ENCODE data around the gene BASP1.

BASP1 gene, protein sequence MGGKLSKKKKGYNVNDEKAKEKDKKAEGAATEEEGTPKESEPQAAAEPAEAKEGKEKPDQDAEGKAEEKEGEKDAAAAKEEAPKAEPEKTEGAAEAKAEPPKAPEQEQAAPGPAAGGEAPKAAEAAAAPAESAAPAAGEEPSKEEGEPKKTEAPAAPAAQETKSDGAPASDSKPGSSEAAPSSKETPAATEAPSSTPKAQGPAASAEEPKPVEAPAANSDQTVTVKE

DNA sequence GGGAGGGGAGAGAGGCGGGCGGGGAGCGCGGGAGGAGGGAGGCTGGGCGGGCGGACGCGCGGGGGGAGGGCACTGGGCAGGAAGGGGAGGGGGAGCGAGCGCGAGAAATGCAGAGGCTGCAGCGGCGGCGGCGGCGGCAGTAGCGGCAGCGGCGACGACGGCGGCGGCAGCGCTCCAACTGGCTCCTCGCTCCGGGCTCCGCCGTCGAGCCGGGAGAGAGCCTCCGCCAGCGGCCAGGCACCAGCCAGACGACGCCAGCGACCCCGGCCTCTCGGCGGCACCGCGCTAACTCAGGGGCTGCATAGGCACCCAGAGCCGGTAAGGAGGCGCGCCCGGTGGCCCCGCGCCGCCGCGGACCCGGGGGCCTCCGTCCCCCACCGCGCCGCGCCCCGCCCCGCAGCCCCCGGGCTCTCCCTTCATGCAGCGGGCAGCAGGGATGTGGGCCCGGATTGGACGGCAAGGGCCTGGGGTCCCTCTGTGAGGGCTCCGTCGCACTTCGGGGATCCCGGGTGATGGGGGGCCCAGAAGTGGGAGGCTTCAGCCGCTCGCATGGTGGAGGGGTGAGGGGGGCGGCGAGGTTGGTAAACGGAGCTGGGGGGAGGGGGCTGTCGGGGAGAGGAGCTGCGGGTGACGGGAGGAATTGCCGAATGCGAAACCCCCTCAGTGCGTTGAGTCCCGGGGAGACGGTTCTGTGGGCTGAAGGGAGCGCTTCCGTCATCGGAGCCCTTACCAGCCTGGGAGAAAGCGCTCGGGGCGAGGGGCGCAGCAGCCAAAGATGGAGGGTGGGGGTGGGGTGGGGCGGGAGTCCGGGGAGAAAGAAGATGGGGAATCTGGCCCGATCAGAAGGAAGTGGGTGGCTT, at the start of gene BASP1:
TSS of gene BASP1 (plus strand) at position 139 of the 860 bp plus-strand sequence. CDS start 57,586 bp downstream, outside the sequence.
- H3K36me3 ChIP-seq (ENCODE audit: insufficient read depth, low read depth, low read length): 0 out of 2 replicates have a peak, but pooled peaks cover 11% of the 10 kb centered on the region
- H3K4me1 ChIP-seq (ENCODE audit: insufficient read depth, low read length): peaks cover 35% of the 10 kb centered on the region
- H3K9ac ChIP-seq (ENCODE audit: low read depth, low read length): peak within 1 kb of the TSS; percentile 91
- no peak within 1 kb of the TSS for H3K27ac ChIP-seq (ENCODE audit: low read length)
- H3K27me3 ChIP-seq (ENCODE audit: insufficient read depth, low read length): no peaks in the 10 kb centered on the region
- no peaks in the 10 kb centered on the region for H3K9me3 ChIP-seq (ENCODE audit: insufficient read depth, low read depth, low read length)
- H3K4me3 ChIP-seq (ENCODE audit: low read length): peak within 1 kb of the TSS; percentile 94

GRCh38 chr5:17169507-17169906, 47.9 kb upstream of the BASP1 start:
- H3K27ac ChIP-seq (ENCODE audit: low read length): no peak overlapping the region

GRCh38 chr5:17172791-17173190, 44.6 kb upstream of the BASP1 start:
- H3K27ac ChIP-seq (ENCODE audit: low read length): no peak overlapping the region
- H3K4me1 ChIP-seq (ENCODE audit: insufficient read depth, low read length): peaks cover 4% of the 10 kb centered on the region; the same call in 1 of the 2 replicates
- H3K36me3 ChIP-seq (ENCODE audit: insufficient read depth, low read depth, low read length): no peaks in the 10 kb centered on the region
- no peak overlapping the region for H3K4me3 ChIP-seq (ENCODE audit: low read length)
- no peaks in the 10 kb centered on the region for H3K27me3 ChIP-seq (ENCODE audit: insufficient read depth, low read length)
- no peaks in the 10 kb centered on the region for H3K9me3 ChIP-seq (ENCODE audit: insufficient read depth, low read depth, low read length)
- no peak overlapping the region for H3K9ac ChIP-seq (ENCODE audit: low read depth, low read length)

More at GRCh38 chr5:17169507-17169906, 47.9 kb upstream of the BASP1 start:
- Histone ChIP-seq H3K9me3 (ENCODE audit: insufficient read depth, low read depth, low read length) (no peaks in the 10 kb centered on the region), H3K27me3 (ENCODE audit: insufficient read depth, low read length) (no peaks in the 10 kb centered on the region), H3K36me3 (ENCODE audit: insufficient read depth, low read depth, low read length) (no peaks in the 10 kb centered on the region), H3K4me3 (ENCODE audit: low read length) (no peak overlapping the region), H3K4me1 (ENCODE audit: insufficient read depth, low read length) (peaks cover 18% of the 10 kb centered on the region; the same call in 1 of the 2 replicates), H3K9ac (ENCODE audit: low read depth, low read length) (no peak overlapping the region)

DNA sequence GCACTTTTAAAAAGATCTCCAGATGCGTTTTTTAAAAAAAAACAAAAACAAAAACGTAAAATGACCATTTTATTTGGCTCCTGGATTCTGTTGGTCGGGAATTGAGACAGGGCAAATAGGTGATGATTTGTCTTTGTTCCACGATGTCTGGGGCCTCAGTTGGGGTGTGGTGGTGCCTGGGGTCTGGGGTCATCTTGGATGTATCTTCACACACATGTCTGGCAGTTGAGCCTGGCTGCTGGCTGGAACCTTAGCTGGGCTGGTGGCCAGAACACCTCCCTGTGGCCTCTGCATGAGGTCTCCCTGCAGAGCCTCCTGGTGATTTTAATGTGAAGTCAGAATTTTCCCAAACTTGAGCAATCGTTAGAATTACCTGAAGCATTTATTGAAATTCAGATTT, 42.5 kb upstream of the BASP1 start:
- H3K36me3 ChIP-seq (ENCODE audit: insufficient read depth, low read depth, low read length): no peaks in the 10 kb centered on the region
- H3K4me3 ChIP-seq (ENCODE audit: low read length): no peak overlapping the region
- H3K27ac ChIP-seq (ENCODE audit: low read length): no peak overlapping the region

DNA sequence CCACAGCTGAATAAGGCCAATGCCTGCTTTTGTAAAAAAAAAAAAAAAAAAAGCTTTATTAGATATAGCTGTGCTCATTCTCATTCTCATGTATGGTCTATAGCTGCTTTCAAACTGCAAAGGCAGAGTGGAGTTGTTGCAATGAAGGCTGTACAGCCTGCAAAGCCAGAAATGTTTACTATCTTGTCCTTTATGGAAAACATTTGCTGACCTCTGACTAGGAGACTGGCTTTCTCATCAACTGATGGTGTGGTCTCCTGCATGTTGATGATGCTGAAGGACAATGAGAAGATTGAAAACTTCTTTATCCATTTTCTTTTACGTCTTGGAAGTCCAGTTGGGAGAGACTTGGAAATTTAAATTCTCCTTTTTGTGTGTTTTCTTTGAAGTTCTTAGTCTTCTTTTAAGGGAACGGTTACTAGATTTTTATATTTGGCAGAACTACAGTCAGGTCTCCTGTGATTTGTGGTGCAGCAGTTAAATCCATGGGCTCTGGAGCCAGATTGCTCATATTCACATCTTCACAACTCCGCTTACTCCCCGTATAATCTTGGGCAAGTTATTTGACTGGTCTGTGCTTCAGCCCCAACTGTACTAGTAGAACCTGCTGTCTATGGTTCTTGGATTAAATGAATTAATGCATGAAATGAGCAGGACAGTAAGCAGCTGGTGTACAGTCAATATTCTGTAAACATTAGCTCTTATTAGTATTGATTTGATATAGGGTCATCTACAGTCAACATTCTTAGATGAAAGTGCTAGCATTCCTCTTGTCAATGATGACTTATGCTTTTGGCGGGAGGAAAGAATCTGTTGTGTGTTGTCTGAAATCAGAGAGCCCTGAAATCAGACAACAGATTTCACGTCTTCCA, 39.7 kb upstream of the BASP1 start:
- H3K4me1 ChIP-seq (ENCODE audit: insufficient read depth, low read length): no peaks in the 10 kb centered on the region
- H3K27me3 ChIP-seq (ENCODE audit: insufficient read depth, low read length): no peaks in the 10 kb centered on the region
- H3K27ac ChIP-seq (ENCODE audit: low read length): no peak overlapping the region
- no peaks in the 10 kb centered on the region for H3K36me3 ChIP-seq (ENCODE audit: insufficient read depth, low read depth, low read length)
- no peak overlapping the region for H3K9ac ChIP-seq (ENCODE audit: low read depth, low read length)
- no peak overlapping the region for H3K4me3 ChIP-seq (ENCODE audit: low read length)
- no peaks in the 10 kb centered on the region for H3K9me3 ChIP-seq (ENCODE audit: insufficient read depth, low read depth, low read length)

More for the DNA sequence above, 42.5 kb upstream of the BASP1 start:
- no peak overlapping the region for H3K9ac ChIP-seq (ENCODE audit: low read depth, low read length)
- no peaks in the 10 kb centered on the region for H3K27me3 ChIP-seq (ENCODE audit: insufficient read depth, low read length)
- no peaks in the 10 kb centered on the region for H3K4me1 ChIP-seq (ENCODE audit: insufficient read depth, low read length)
- H3K9me3 ChIP-seq (ENCODE audit: insufficient read depth, low read depth, low read length): no peaks in the 10 kb centered on the region

DNA sequence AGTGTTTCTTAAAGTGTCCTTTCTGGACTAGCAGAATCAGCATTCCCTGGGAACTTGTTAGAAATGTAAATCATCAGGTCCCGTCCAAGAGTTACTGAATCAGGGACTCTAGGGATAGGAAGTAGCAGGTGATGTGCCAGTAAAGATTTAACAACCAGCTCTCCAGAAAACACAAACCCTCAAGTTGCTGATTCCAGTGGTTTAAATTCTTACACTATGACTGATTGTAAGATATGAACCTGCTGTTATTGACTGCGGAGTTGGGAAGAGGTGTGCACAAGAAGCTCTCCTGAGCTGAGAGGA, 39.1 kb upstream of the BASP1 start:
- Histone ChIP-seq H3K27ac (ENCODE audit: low read length) (no peak overlapping the region), H3K9me3 (ENCODE audit: insufficient read depth, low read depth, low read length) (no peaks in the 10 kb centered on the region)

GRCh38 chr5:17180330-17180843, 37.0 kb upstream of the BASP1 start:
- no peak overlapping the region for H3K9ac ChIP-seq (ENCODE audit: low read depth, low read length)
- no peaks in the 10 kb centered on the region for H3K4me1 ChIP-seq (ENCODE audit: insufficient read depth, low read length)
- no peaks in the 10 kb centered on the region for H3K9me3 ChIP-seq (ENCODE audit: insufficient read depth, low read depth, low read length)
- H3K36me3 ChIP-seq (ENCODE audit: insufficient read depth, low read depth, low read length): no peaks in the 10 kb centered on the region
- no peaks in the 10 kb centered on the region for H3K27me3 ChIP-seq (ENCODE audit: insufficient read depth, low read length)
- H3K4me3 ChIP-seq (ENCODE audit: low read length): no peak overlapping the region
- H3K27ac ChIP-seq (ENCODE audit: low read length): no peak overlapping the region

More for the DNA sequence above, 39.1 kb upstream of the BASP1 start:
- Histone ChIP-seq H3K27me3 (ENCODE audit: insufficient read depth, low read length) (no peaks in the 10 kb centered on the region), H3K4me3 (ENCODE audit: low read length) (no peak overlapping the region), H3K36me3 (ENCODE audit: insufficient read depth, low read depth, low read length) (no peaks in the 10 kb centered on the region), H3K4me1 (ENCODE audit: insufficient read depth, low read length) (no peaks in the 10 kb centered on the region), H3K9ac (ENCODE audit: low read depth, low read length) (no peak overlapping the region)

DNA sequence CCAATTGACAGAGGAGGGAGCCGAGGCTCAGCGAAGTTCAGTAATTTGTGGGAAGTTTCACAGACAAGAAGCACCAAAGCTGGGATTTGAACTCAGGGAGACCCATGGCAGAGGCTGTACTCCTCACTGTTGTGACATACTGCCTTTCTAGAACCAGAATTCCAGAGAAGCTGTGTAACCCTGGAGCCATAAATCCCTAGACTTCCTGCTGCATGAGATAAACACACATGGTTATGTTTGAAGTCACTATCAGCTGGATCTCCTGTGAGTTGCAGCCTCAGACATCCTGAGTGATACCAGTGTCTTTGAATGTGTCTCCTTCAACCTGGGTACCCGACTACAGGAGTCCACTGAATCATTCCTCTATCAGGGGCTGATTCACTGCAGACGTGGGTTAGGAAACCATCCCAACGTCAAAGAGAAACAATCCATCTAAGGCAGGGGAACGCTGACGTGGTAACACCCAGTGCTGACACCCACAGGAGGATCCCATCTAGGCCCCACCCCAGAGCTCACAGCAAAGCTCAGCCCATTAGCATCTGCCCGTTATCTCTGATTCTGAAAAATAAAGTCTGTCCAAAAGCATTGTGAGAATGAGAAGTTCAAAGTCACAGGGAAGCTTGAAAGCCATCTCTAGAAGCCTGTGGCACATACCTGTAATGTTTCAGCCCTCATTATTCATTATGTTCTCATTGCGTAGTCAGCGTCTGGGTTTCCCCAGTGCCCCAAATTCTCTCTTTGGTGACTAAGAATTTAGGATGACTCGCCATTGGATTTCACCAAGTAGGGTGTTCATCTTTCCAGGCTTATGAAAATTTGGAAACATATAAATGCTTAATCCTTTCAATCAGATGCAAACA, 36.3 kb upstream of the BASP1 start:
- H3K4me1 ChIP-seq (ENCODE audit: insufficient read depth, low read length): no peaks in the 10 kb centered on the region

DNA sequence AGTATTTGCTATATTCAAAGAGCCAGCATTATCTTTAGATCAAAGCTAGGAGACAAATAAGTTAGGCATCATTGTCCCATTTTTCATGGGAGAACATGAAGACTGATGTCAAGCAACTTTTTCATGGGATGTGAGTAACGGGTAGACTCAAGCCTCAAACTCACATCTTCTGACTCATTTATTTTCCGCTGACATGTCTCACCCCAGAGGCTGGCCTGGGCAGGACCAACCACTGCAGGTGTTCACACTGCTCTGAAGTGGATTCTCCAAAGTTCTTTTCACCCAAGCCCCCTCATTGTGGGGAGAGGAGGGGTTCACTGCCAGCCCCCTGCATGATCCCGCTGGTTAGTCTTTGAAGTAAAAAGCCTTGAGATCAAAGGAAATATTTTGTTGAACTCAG, 34.9 kb upstream of the BASP1 start:
- Histone ChIP-seq H3K4me3 (ENCODE audit: low read length) (no peak overlapping the region), H3K36me3 (ENCODE audit: insufficient read depth, low read depth, low read length) (no peaks in the 10 kb centered on the region), H3K9me3 (ENCODE audit: insufficient read depth, low read depth, low read length) (no peaks in the 10 kb centered on the region), H3K4me1 (ENCODE audit: insufficient read depth, low read length) (no peaks in the 10 kb centered on the region), H3K27me3 (ENCODE audit: insufficient read depth, low read length) (no peaks in the 10 kb centered on the region), H3K27ac (ENCODE audit: low read length) (no peak overlapping the region), H3K9ac (ENCODE audit: low read depth, low read length) (no peak overlapping the region)

More for the DNA sequence above, 36.3 kb upstream of the BASP1 start:
- Histone ChIP-seq H3K27me3 (ENCODE audit: insufficient read depth, low read length) (no peaks in the 10 kb centered on the region), H3K27ac (ENCODE audit: low read length) (no peak overlapping the region), H3K9me3 (ENCODE audit: insufficient read depth, low read depth, low read length) (no peaks in the 10 kb centered on the region), H3K4me3 (ENCODE audit: low read length) (no peak overlapping the region), H3K9ac (ENCODE audit: low read depth, low read length) (no peak overlapping the region), H3K36me3 (ENCODE audit: insufficient read depth, low read depth, low read length) (no peaks in the 10 kb centered on the region)

DNA sequence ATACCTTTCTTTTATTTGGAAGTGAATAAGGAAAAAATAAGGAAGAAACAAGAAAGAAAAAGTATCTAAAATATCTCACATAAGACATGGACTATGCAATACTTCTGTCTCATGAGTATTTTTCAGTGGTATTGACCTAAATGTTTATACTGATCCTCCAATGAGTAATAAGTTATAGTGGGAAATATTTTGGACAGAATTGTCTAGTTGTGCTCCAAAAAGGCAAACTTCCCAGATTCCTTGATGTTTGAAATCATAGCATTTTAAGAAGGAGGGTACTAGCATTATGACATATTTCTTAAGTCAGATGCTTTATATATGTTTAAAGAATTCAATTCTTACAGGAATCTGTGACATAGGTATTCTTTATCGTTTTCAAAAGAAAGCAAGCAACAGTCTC, 34.5 kb upstream of the BASP1 start:
- Histone ChIP-seq H3K27ac (ENCODE audit: low read length) (no peak overlapping the region), H3K4me1 (ENCODE audit: insufficient read depth, low read length) (no peaks in the 10 kb centered on the region), H3K9me3 (ENCODE audit: insufficient read depth, low read depth, low read length) (no peaks in the 10 kb centered on the region), H3K9ac (ENCODE audit: low read depth, low read length) (no peak overlapping the region), H3K4me3 (ENCODE audit: low read length) (no peak overlapping the region), H3K36me3 (ENCODE audit: insufficient read depth, low read depth, low read length) (no peaks in the 10 kb centered on the region), H3K27me3 (ENCODE audit: insufficient read depth, low read length) (no peaks in the 10 kb centered on the region)

DNA sequence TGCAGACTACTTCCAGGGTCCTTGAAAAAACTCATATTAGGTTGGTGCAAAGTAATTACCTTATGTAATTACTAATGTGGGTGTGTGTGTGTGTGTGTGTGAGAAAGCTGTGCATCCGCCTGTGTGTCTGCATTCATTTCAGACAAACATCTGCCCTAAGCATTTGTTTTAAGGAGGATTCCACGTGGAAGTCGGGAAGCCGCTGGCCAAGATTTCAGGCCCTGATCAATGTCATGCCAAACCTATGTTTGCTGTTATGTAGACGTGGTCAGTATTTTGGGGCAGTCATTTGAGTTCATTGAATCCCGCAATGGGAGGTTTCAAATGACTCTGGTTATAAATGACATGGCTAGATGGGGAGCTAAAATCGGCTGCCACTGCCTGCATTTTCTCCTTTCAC, 33.6 kb upstream of the BASP1 start:
- Histone ChIP-seq H3K9ac (ENCODE audit: low read depth, low read length) (no peak overlapping the region), H3K4me1 (ENCODE audit: insufficient read depth, low read length) (no peaks in the 10 kb centered on the region), H3K9me3 (ENCODE audit: insufficient read depth, low read depth, low read length) (no peaks in the 10 kb centered on the region)

More for the DNA sequence above, 33.6 kb upstream of the BASP1 start:
- Histone ChIP-seq H3K27ac (ENCODE audit: low read length) (no peak overlapping the region), H3K36me3 (ENCODE audit: insufficient read depth, low read depth, low read length) (no peaks in the 10 kb centered on the region), H3K4me3 (ENCODE audit: low read length) (no peak overlapping the region), H3K27me3 (ENCODE audit: insufficient read depth, low read length) (no peaks in the 10 kb centered on the region)

Measured in iPS-20b (cell line).